SK-N-SH (cell line): ENCODE measurements around the gene ABCB1.

Source experiments
- EP300 ChIP-seq, 2 experiments: IDR thresholded peaks; 2 replicates each; pipeline versions ENCODE4 v1.4.0 to v1.6.1; 2012; ENCODE audit warnings: borderline replicate concordance in 1 of 2, low read depth in 1 of 2, low read length in 1 of 2
- EZH2phosphoT487 ChIP-seq: fragments of 200-600 bp; sonication (generic); IDR thresholded peaks from 2 replicates; pipeline ENCODE4 v1.6.1; 2017; ENCODE audit warnings: low read depth, mixed run types, mild to moderate bottlenecking, antibody characterized with exemption, moderate library complexity, borderline replicate concordance
- POLR2AphosphoS5 ChIP-seq: IDR thresholded peaks from 2 replicates; pipeline ENCODE4 v1.6.1; 2012; ENCODE audit warnings: low read depth, low read length
- RXRA ChIP-seq: IDR thresholded peaks from 2 replicates; pipeline ENCODE4 v1.4.0; 2012; ENCODE audit warnings: low read depth, mild to moderate bottlenecking, borderline replicate concordance
- SIN3A ChIP-seq: IDR thresholded peaks from 2 replicates; pipeline ENCODE4 v1.6.1; 2012; ENCODE audit warnings: low read depth, mild to moderate bottlenecking, low read length, moderate library complexity, borderline replicate concordance
- TF ChIP-seq, protein P1 (sequence below): fragments of 200-600 bp; sonication (generic); IDR thresholded peaks from 2 replicates; pipeline ENCODE4 v1.6.1; 2017; ENCODE audit warnings: antibody characterized with exemption, mild to moderate bottlenecking, moderate library complexity

DNA sequence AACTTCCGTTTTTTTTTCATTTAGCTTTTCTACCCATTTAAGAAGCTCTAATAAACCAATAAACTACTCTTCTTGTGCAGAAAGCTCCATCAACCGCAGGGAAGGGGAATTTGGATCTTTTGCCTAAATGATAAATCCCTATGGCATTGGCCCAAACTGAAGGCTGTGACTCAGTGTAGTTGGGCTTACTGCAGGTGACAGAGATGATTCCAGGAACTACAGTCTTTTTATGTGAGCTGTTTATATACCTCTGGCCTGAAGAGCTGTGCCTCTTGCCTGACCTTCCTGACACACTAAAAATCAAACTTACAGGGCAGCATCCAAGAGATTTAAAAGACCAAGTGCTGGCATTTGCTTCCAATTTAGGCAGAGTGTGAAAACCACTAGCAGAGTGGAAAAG, 25.2 kb downstream of the ABCB1 start:
- TF ChIP-seq, protein P1, sequence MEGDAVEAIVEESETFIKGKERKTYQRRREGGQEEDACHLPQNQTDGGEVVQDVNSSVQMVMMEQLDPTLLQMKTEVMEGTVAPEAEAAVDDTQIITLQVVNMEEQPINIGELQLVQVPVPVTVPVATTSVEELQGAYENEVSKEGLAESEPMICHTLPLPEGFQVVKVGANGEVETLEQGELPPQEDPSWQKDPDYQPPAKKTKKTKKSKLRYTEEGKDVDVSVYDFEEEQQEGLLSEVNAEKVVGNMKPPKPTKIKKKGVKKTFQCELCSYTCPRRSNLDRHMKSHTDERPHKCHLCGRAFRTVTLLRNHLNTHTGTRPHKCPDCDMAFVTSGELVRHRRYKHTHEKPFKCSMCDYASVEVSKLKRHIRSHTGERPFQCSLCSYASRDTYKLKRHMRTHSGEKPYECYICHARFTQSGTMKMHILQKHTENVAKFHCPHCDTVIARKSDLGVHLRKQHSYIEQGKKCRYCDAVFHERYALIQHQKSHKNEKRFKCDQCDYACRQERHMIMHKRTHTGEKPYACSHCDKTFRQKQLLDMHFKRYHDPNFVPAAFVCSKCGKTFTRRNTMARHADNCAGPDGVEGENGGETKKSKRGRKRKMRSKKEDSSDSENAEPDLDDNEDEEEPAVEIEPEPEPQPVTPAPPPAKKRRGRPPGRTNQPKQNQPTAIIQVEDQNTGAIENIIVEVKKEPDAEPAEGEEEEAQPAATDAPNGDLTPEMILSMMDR, result no peak
- TF ChIP-seq SIN3A (no peak), EZH2phosphoT487 (no peak), RXRA (no peak), EP300 (IDR thresholded peaks at IDR 0.05; ENCODE audit: borderline replicate concordance in 1 of 2, low read depth in 1 of 2, low read length in 1 of 2) (no peak), POLR2AphosphoS5 (no peak)
